NK-92 (cell line): ENCODE results near the gene MICAL3.

Experiments
- DNase-seq: peaks from one replicate; lab custom pipeline; 2025; ENCODE audit not compliant: unreplicated experiment; lab: John Stamatoyannopoulos, UW

MICAL3 gene

DNA sequence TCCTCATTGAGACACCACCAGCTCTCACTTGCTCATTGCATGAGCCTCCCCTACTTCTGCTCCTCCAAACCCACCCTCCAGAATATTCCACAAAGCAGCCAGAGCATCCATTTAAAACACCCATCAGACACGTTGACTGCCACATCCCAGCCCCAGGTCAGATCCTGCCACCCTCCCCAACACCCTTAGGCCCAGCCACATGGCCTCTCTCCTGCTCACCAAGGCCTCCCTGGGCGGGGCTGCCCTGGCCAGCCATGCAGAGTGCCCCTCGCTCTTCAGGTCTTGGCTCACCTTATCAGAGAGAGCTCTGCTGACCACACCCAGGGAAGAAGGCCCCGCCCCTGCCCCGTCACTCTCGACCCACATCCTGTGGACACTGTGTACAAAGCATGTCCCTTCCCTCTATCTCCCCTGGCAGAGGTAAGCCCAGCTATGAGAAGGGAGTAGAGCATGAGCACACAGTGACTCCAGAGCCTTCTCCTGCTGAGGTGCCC, 106.8 kb downstream of the MICAL3 start:
- DNase-seq = no peak

DNA sequence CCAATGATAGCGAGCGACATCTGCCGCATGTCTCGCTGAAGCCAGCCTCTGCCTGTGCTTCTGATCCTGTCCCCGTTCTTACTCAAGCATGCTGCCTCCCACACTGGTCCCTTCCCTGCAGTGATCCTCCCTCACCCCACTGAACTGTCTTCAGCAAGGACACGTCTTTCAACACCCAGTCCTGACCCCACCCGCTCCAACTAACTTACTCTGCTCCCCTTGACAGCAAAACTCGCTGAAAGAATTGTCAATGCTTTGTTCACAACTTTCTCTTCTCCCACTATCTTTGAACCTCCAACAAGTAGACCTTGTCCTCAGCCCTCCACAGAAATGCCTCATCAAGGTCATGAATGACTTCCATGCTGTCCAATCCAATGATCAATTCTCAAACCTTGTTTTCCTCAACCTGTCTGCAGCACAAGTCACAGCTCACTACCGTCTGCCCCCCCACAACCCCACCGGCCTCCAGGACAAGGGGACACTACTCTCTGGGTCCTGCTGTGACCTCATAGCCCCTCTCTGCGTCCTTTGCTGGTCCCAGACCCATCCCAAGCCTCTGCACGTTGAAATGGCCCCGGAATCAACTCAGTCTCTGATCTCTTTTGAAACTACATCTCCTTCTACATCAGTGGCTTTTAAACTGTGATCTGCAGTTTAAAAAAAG, 108.0 kb downstream of the MICAL3 start:
- no peak for DNase-seq

DNA sequence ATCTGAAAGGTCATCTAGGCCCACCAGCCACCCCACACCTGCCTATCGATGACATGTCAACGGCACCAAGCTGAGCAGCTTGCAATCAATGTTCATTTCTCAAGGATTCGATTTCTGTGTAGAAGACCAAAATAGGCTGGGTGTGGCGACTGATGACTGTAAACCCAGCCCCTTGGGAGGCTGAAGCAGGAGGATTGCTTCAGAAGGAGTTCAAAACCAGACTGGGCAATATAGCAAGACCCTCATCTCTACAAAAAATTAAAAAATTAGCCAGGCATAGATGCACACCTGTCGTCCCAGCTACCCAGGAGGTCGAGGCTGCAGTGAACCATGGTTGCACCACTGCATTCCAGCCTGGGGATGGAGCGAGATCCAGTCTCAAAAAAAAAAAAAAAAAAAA, 108.7 kb downstream of the MICAL3 start:
- no peak for DNase-seq

DNA sequence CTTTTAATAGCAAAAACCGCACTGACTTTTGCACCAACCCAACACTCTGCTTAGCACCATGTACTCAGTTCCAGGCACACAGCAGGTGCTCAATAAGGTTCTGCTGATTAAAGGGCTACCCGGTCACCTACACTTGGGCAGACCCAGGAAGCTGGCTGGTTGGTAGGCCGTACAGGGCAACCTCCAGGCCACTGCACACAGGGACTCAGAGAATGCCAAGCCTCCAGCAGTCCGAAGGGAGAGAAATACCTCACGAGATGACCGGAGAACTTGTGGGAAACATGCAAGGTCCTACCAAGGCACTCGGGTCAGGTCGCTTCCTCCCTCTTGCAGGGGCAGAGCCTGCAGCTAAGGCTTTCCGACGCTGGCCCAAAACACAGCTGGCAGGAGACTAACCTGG, 109.2 kb downstream of the MICAL3 start:
- DNase-seq = no peak

DNA sequence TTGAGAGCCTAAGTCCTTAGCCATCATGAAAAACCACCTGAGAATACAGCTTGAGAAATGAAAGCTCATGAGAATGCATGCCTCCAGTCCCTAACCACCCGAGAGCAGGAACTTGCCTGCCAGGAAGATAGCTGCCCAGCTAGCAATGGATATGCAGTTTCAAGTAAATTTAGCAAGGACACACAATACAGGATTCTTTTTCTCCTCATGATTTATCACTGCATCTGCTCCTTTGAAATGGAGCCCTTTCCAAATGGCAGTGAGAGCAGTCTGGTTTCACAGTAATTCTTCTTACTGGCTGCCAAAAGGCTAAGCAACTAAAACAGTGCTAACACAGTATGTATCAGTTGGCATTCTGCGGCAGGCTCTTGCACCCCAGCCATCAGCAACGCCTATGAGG, 109.9 kb downstream of the MICAL3 start:
- no peak for DNase-seq

DNA sequence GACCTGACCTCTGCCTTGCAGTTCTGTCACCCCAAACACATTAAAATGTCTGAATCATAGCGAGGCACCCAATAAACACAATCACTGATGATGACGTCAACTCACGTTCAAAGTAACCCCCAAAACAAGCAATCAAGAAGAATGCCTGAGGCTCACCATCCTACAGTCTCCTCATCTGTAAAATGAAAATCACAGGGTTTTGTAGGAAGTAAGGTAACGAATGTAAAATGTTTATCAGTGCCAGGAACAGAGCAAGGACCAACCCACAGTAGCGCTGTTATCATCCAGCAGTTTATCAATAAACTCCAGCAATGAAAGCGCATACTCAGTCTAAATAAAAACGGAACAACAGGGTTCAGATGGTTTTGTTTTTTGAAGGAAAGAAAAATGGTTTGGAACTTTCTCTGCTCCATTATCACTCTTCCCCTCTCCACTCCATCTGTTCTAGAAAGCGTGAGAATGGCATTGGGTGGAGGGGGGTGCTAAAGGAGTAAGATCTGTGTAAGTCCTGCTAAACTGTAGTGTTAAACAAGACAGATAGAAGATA, 110.5 kb downstream of the MICAL3 start:
- no peak for DNase-seq

DNA sequence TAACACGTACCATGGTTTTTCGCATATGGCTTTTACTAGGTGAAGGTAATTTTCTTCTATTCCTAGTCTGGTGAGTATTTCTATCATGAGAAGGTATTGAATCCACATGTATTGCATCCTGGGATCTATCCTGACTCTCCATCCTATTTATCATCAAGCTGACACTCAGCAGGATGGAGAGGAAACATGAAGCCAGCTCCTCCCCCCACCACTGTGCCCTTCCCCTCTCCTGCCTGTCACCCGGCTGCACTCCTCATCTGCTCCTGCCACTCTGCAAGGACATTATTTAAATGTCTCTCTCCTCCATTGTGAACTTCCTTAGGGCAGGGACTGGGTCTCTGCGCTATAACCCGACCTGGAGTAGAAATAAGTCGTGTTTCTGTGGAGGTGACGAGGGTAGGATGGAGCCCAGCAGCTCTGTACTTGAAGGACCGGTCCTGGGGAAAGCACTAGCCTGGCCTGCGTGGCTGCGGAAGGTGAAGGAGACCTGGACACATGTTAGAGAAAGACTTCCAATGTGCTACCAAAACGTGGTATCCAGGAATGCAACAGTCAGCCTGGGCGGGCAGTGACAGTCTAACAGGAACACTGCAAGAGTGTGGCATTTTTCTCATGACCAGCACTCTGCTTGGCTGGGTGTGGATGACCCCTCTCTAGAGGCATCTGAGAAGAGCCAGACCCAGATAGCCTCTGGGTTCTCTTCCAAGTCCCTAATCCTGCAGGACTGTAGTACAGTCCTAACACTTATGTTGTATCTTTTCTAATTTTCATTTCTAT, 111.2 kb downstream of the MICAL3 start:
- DNase-seq = no peak

DNA sequence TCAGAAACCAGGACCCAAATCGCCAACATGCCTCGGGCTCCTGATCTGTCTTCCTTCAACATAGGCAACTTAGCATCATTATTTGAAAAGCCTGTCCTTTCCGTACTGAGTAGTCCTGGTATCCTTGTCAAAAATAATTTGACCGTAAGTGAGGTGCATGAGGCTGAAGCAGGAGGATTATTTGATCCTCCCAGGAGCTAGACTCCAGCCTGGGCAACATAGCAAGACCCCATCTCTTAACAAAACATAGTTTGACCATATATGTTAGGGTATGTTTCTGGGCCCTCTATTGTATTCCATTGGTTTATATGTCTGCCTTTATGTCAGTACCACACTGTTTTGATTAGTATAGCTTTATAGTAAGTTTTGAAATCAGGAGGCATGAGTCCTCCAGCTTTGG, 112.5 kb downstream of the MICAL3 start:
- no peak for DNase-seq

DNA sequence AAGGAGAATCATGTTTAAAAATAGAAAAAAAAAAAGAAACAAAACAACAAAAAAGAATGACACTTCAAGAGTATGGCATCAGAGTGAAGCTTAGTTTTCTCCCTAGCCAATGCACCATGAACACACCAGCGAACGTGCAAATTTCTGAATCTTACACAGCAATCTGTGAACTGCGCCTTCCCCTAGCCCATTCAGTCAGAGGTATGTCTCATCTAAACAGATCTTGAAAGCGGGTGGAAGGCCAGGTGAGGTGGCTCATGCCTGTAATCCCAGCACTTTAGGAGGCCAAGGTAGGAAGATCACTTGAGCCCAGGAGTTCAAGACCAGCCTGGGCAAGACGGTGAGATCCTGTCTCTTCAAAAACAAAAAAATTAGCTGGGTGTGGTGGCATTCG, 113.1 kb downstream of the MICAL3 start:
- DNase-seq = no peak

DNA sequence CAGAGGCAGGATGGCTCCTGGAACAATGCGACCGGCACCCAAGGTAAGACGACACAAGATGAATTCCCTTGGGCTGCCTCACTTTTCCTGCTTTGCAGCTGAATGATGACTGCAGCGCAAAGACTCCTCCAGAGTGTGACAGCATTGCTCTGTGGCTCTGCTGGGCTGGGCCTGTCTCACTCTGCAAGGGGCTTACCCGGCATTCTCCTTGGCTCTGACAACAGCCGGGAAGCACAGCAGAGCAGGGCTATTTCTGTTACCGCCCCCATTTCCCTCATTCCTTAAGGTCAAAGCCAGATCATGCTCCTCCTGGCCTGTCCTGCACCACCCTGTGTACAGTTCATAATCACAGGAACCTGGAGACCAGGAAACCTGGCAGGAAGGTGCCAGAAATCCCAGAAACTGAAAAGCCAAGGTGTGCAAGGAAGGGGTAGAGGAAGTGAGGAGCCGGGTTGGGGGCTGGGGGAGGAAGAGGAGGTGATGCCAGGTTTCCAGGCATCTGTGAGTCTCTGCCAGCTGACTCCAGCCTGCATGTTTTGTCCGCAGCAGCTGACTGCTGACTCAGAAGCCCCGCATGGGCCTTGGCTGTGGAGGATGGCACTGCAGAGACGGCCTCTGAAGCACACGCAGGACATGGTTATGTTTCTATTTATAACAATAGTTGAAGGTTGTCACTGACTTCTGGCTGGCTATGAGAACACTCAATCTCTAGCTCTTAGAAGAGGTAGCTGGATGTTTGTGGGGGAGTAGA, 113.6 kb downstream of the MICAL3 start:
- no peak for DNase-seq

DNA sequence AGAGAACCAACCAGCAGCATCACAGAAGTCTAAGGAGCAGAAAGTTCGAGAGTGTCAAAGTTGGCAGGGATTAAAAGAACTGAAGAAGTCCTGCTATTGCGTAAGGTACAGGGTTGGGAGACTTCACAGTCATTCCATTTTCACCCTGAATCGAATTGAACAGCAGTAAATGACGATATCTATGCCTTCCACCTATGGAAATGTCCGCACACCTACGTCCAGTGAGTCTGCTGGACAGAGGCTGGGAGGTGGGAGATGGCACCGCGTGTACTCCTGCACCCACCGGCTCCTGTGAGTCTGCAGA, 116.7 kb downstream of the MICAL3 start:
- DNase-seq = no peak

DNA sequence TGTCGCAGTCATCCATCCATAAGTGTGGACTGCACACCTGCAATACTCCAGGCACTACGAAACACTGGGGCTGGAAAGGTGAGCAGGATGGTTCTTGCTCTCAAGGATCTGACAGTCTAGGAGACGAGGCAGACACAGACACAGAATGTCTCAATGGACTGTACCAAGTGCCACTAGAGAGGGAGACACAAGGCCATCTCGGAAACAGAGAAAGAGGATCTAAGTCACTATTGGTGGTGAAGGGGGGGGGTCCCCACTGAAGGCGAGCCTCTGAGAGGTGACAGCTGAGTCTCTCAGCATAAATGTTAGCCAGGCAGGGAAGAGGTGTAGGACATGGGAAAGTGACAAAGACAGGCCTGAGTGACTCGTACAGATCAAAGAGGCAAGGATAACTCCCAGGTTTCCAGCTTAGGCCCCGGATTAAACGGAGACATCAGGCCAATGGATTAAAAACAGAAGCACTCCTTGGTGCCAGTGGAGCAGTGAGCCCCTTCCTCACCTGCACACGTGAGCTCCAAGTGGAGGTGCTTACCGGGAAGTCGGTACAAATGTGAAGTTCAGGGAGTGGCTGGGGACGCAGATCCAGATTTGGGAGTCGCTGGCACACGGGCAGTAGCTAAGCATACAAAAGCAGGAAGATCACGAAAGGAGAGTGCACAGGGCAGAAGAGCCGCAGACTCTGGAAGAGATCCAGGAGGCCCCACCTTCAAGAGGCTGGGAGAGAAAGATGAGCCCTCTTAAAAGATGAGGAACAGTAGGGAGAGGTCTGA, 117.2 kb downstream of the MICAL3 start:
- no peak for DNase-seq

DNA sequence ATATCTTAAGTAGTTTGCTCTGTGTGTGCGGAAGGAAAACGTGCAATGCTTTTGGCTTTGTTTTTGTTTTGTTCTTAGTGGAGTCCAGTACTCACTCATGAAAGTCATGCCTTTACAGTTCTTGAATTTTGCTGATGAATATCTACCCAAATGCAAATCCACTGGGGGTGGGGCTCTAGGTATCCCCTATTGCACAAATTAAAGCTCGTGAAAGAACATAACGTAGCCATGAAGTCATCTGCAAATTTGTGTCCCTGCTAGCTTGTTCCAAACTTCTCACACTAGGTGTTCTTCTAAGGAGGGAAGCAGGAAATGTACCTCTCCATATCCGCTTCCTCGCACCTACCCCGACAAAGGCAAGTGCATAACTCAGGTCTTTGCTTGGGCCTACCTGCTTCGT, 118.9 kb downstream of the MICAL3 start:
- no peak for DNase-seq

DNA sequence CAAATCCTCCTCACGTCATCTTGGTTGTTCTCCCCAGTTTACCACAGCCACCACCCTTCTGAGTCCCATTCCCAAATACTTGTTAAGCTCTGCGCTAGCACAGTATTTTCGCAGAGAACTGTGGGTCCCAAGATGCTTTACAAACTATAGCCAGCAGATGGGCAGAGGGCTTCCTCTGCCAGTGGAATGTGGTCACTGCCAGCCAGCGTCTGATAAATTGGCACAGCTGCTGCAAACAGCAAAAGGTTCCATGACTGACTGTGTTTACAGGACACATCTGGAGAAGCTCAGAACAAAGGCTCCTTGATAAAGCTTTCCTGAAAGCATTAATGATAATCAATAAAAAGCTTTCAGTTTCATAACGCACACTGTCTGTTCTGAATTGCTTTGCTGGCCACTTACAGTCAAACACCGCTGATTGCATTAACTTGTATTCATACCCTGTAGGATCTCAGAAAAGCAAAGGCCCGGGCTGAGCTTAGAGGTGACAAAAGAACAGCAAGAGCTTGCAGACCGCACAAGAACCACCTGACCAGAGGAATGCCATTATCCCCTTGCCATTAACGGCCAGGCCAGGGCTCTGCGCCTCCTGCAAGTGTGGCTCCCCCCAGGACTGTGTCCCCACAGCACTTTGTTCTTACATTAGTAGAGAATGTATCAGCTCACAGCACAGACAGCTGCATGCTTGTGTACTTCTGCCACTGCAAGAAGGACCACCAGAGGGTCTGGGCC, 120.6 kb downstream of the MICAL3 start:
- no peak for DNase-seq

DNA sequence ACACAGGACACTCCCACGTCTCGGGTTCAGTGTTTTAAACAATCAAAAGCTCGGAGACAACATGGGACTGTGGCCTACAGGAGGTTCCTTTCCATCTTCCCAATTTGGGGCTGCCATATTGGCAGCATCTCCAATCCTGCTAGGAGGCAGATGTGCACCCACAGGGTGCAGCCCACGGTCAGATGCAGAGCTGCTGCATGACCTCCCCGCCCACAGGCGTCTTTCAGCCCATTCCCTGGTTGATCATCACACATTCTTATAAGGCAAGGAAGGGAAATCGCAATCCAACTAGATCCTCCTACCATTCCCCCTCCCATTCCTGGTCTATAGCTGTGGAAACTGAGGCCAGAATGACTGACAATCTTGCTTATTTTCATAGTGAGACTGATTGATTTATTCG, 121.4 kb downstream of the MICAL3 start:
- DNase-seq = no peak

DNA sequence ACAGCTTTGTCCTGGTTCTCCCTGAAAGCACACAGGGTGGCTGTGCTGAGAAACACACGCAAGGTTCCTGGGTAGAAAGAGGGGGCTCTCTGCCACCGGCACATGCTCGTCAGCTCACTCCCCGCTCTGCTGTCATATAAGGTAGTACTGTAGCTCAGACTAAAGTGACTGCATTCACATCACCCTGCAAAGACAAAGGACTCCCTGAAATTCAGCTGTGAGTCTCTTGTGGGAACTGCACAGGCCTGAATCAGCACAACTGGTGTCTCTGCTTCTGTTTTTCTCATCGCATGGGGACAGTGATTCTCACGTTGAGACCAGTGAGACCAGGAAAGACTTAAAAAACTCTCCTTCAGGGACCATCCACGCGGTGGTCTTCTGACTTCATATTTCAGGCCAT, 126.0 kb downstream of the MICAL3 start:
- DNase-seq = no peak

DNA sequence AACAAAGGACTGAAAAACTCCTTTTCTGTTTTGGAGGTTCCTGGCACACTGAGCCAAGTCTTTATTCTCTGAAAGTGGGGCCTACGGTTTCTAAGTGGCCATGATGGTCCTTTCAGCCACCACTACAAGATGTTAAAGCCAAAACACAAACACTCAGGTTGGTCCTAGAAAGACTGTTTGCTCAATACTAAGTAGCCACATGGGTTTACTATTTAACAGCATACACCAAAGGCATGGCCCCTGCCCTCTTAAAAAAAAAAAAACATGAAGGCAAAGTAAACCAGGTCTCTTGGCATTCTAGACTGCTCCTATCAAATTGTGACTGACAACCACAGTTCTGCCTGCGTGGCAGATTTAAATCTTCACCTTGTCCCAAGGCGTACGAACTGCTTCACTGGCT, 126.5 kb downstream of the MICAL3 start:
- DNase-seq = no peak

DNA sequence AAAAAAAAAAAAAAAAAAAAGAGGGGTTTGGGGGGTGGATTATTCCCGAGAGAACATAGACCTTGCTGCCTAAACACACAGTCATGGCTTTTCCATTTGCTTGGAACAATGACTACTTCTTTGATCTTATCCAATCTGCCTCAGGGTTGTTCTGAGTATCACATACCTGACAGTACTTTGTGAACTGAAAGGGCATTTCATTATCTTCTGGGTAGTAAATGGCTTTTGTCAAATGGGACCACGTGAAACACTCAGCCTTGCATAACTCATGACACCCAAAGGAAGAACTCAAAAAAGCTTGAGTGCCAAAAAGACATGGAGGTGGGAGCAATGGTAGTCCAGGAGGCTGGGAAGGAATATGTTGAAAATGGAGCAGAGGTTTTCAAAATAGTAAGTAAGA, 126.9 kb downstream of the MICAL3 start:
- no peak for DNase-seq

DNA sequence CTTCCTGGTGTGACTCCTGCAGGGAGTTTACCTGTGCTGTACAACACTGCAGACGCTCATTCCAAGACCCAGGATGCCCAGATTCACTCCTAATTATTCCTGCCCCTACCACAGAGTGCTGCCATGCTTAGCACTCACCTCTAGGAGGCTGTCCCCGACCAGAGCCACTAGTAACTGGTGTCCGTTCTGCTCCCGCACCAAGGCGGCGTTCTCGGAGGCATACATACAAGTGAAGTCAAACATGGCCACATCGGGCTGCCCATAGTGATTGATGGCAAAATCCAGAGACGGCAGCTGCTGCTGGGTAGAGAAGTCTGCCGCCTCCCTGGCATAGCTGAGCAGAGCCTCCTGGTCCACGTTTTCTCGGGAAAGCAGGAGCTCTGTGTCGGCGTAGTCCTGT, 127.8 kb downstream of the MICAL3 start:
- no peak for DNase-seq

DNA sequence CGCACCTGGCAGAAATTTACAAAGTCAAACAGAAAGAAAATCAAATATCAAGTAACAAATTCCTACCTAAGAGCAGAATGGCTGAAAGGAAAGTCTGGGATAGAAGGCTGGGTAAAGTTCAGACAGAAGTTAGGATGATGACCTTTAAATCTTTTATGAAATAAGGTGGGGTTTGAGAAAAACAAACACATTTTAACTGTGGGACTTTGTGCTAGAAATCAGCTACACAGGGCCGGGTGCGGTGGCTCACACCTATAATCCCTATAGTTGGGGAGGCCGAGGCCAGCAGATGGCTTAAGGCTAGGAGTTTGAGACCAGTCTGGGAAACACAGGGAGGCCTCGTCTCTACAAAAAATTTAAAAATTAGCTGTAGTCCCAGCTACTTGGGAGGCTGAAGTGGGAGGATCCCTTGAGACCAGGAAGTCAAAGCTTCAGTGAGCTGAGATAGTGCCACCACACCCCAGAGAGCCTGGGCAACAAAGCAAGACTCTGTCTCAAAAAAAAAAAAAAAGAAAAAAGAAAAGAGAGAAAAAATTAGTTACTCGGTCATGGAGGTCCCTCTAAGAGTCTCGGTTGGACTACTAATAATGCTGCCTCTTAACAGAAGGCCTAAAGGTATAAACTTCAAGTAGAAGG, 130.3 kb downstream of the MICAL3 start:
- DNase-seq = no peak
